Neural crest cell (in vitro differentiated cells): ENCODE results near the gene DLG1. TPM values are rescaled to one million over a fixed set of nuclear protein-coding genes. Genes with fewer than 3 reads are reported as not detected.
A peak's percentile ranks its signal among the peaks of the same experiment; 100 is the strongest.

Experiments used
- DNase-seq: peaks from one replicate; pipeline ENCODE4 v3.0.0; 2021; ENCODE audit warnings: low read depth, mixed read lengths, low spot score
- H3K27ac Mint-ChIP-seq: one replicate; pipeline ENCODE4 v1.8.0; 2021; ENCODE audit warnings: mild to moderate bottlenecking, mixed read lengths; ENCODE audit not compliant: unreplicated experiment
- H3K27me3 Mint-ChIP-seq: 2 replicates; pipeline ENCODE4 v1.8.0; 2021; ENCODE audit warnings: low read depth, mild to moderate bottlenecking, mixed read lengths
- H3K36me3 Mint-ChIP-seq: 2 replicates; pipeline ENCODE4 v1.8.0; 2021; ENCODE audit warnings: low read depth, mild to moderate bottlenecking, mixed read lengths
- H3K4me1 Mint-ChIP-seq: 2 replicates; pipeline ENCODE4 v1.8.0; 2021; ENCODE audit warnings: mixed read lengths
- H3K4me3 Mint-ChIP-seq: one replicate; pipeline ENCODE4 v1.8.0; 2021; ENCODE audit warnings: mild to moderate bottlenecking, mixed read lengths
- H3K9me3 Mint-ChIP-seq: 2 replicates; pipeline ENCODE4 v1.8.0; 2021; ENCODE audit warnings: mixed read lengths
- CTCF ChIP-seq: fragments of 200-600 bp; sonication (generic); conservative IDR thresholded peaks from 2 replicates; pipeline ENCODE4 v1.5.0; 2021; ENCODE audit warnings: antibody characterized with exemption, mild to moderate bottlenecking
- total RNA-seq: library from RNA; stranded (reverse); gene quantifications from 2 replicates; pipeline ENCODE4 v1.2.1, GENCODE V29; 2021

DLG1 gene
- total RNA-seq, 1 donor from 2014 or later, result 95.5 TPM

DNA sequence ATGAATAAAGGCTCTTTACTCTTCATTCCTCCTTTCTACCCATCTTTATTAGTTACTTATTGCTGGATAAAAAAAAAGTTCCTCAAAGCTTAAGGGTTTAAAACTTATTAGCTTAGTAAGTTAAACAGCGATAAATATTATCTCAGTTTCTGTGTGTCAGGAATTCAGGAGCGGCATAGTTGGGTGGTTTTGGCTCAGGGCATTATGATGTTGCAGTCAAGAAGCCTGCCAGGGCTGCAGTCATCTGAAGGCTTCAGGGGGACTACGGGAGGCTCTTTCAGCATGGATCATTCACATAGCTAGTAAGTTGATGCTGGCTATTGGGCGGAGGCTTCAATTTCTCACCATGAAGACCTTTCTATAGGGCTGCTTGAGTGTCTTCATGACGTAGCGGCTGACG, 1.9 kb upstream of the DLG1 start:
- no peaks in the 10 kb centered on the region for H3K36me3 Mint-ChIP-seq
- no peak overlapping the region for H3K27ac Mint-ChIP-seq
- peaks cover 16% of the 10 kb centered on the region for H3K27me3 Mint-ChIP-seq
- peak overlapping the region; percentile 92 for H3K4me3 Mint-ChIP-seq
- H3K9me3 Mint-ChIP-seq, result no peaks in the 10 kb centered on the region
- DNase-seq, result no peak
- TF ChIP-seq CTCF, result no peak
- peaks cover 35% of the 10 kb centered on the region for H3K4me1 Mint-ChIP-seq

DNA sequence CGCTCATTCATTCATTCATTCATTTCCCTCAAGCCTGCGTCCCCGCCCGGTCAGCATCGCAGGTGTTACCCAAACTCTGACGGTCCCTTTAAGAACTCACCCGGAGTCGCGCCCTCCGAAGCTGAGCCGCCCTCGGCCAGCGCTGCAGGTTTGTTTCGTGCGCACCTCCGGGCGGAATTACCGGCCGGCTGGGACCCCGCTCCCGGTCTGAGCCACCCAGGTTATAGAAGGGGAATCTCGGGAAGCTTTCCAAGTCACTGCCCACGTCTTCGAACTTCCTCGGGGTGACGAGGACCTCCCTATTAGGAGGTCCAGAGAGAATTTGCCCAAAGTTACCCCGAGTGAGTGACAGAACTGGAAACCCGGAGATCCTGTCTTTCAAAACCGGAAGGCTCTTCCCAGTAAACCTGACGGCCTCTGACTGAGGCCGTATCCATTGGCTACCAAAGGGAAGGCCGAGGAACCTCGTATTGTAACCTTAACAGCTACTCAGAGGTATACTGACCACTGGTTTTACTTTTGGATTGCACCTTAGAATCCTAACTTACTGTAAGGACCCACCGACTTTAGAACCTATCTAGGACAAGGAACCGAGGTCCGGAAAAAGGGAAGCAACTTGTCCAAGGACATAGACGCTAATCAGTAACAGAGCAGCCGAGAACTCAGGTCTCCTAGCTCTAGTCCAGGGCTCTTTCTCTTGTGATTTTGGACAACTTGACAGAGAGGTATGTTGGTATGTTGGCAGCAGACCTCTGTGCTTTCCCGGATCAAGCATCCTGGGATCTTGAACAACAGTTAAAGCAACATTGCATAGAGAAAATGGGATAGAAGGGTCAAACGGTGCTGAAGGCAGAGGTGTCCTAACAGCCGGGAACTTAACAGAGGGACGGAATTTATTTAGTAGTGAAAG, 788 bp upstream of the DLG1 start:
- peak overlapping the region; percentile 67 for H3K27ac Mint-ChIP-seq
- peak; percentile 12 for DNase-seq
- H3K36me3 Mint-ChIP-seq, result no peaks in the 10 kb centered on the region
- H3K4me1 Mint-ChIP-seq, result peaks cover 35% of the 10 kb centered on the region
- H3K4me3 Mint-ChIP-seq, result peak overlapping the region; percentile 92
- H3K27me3 Mint-ChIP-seq, result peaks cover 16% of the 10 kb centered on the region
- H3K9me3 Mint-ChIP-seq, result no peaks in the 10 kb centered on the region
- no peak for TF ChIP-seq CTCF

DNA sequence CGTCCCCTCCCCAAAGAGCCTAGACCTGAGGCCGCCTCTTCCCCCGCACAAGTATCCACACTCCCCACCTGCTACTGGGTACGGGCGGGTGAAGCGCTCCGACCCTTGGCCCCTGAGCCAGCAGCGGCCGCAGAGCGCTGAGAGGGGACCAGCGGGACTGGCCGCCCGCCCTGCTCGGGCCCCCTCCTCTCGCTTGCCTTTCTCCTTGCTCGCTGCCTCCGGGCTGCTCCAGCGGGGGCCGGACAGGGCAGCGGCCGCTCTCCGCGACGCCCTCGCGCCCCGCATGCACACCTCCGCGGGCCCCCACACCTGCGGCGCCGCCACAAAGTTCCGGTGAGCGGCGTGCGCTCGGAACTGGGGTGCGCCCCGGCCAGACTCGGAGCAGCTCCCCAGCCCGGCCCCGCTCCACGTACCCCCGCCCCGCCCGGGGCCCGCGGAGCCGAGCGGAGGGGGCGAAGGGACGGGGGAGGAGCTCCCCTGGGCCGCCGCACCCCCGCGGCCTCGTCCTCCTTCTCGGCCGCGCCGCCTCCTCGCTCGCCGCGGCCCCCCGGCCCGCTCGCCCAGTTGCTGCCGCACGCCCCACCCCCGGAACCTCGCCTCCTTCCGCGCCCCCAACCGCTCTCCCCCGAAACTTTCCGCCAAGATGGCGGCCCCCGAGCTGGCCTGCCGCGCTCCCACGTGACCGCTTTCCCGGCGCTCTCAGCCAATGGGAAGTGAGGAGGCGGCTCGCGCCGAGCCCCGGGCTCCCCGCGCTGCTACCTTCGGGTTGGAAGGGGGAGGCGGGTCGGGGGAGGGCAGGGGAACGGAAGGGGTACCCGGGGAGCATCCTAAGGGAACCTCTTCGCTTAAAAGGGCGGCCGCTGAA, 704 bp downstream of the DLG1 start:
- TF ChIP-seq CTCF, result no peak
- Mint-ChIP-seq H3K36me3 (no peaks in the 10 kb centered on the region), H3K9me3 (no peaks in the 10 kb centered on the region), H3K4me1 (peaks cover 39% of the 10 kb centered on the region), H3K27me3 (peaks cover 16% of the 10 kb centered on the region), H3K27ac (peak overlapping the region; percentile 83), H3K4me3 (peak overlapping the region; percentile 94)
- peak; percentile 87 for DNase-seq

DNA sequence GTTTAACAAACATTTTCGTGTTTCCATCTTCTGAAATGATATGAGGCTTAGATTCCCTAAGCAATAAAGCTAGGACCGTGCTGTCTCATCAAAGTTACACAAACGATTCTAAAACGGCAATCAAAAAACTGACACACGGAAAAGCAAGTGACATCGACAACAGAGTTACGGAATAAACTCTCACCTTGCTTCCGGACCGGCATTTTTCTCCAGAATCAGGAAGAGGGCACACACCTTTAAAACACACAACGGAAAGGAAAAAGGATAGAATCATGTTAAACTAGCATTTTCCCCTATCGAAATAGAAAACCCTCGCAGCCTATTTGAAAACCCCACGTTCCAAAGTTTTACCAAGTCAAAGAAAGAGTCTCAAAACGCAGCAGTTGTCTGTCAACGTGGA, 1.4 kb downstream of the DLG1 start:
- Mint-ChIP-seq H3K36me3 (peaks cover 4% of the 10 kb centered on the region), H3K27ac (peak overlapping the region; percentile 83), H3K4me1 (peaks cover 42% of the 10 kb centered on the region), H3K4me3 (peak overlapping the region; percentile 94), H3K27me3 (peaks cover 13% of the 10 kb centered on the region), H3K9me3 (no peaks in the 10 kb centered on the region)
- no peak for TF ChIP-seq CTCF
- no peak for DNase-seq

GRCh38 chr3:197296545-197296944, 1.9 kb downstream of the DLG1 start:
- H3K36me3 Mint-ChIP-seq, result peaks cover 5% of the 10 kb centered on the region
- peaks cover 13% of the 10 kb centered on the region for H3K27me3 Mint-ChIP-seq
- no peak for TF ChIP-seq CTCF
- no peaks in the 10 kb centered on the region for H3K9me3 Mint-ChIP-seq
- DNase-seq, result no peak
- H3K27ac Mint-ChIP-seq, result peak overlapping the region; percentile 83
- H3K4me1 Mint-ChIP-seq, result peaks cover 46% of the 10 kb centered on the region
- H3K4me3 Mint-ChIP-seq, result peak overlapping the region; percentile 94
